GM12878 (cell line): ENCODE measurements around the gene CDC6. TPM values are rescaled to one million over a fixed set of nuclear protein-coding genes. Genes with fewer than 3 reads are reported as not detected.
A peak's percentile ranks its signal among the peaks of the same experiment; 100 is the strongest.

ENCODE experiments used
- ATAC-seq: fragments of 200-7000 bp; cut with Tn5 transposase; 3 replicates; pipeline ENCODE4 v1.9.1; 2020; ENCODE audit warnings: mild to moderate bottlenecking, moderate library complexity
- BruUV-seq: library from RNA; stranded (reverse); fragments of 400-500 nt; replicated peaks from 2 replicates; lab custom pipeline; 2021; lab: Mats Ljungman, UMichigan
- CTCF ChIA-PET: fragments of 300-600 bp; sonication (Branson Sonifier 250); formaldehyde crosslinking; extraction: SDS; loops from one replicate; lab custom pipeline; 2021; ENCODE audit warnings: inconsistent platforms; lab: Yijun Ruan, JAX
- POLR2A ChIA-PET: fragments of 350-600 bp; formaldehyde crosslinking; extraction: SDS; loops from one replicate; lab custom pipeline; 2021; ENCODE audit warnings: inconsistent platforms; lab: Charles Lee
- RAD21 ChIA-PET: fragments of 300-600 bp; sonication (Branson Sonifier 250); formaldehyde crosslinking; loops from one replicate; lab custom pipeline; 2023; ENCODE audit warnings: antibody characterized with exemption; ENCODE audit not compliant: unreplicated experiment; lab: Charles Lee
- SMC1A ChIA-PET: fragments of 300-600 bp; sonication (Branson Sonifier 250); formaldehyde crosslinking; loops from one replicate; lab custom pipeline; 2023; ENCODE audit not compliant: unreplicated experiment, uncharacterized antibody; lab: Charles Lee
- DNase-seq: peaks from one replicate; pipeline ENCODE4 v3.0.0-alpha.2; 2011; ENCODE audit warnings: low read depth, low spot score
- FAIRE-seq: peaks from 3 replicates; lab custom pipeline; 2011; peaks lifted over from hg19 to GRCh38; lab: Jason Lieb, UNC
- H2AFZ ChIP-seq: 2 replicates; pipeline ENCODE4 v1.6.0; 2011; ENCODE audit warnings: low read depth, low read length, control low read depth; ENCODE audit not compliant: control insufficient read depth
- H3K27ac ChIP-seq: 2 replicates; pipeline ENCODE4 v1.5.1; 2011; ENCODE audit warnings: control low read depth; ENCODE audit not compliant: control insufficient read depth, insufficient read depth
- H3K27me3 ChIP-seq, 2 experiments: replicated peaks in 1 of 2; 2 replicates each; pipeline versions ENCODE4 v1.6.0 to v1.6.1; 2011; ENCODE audit warnings: low read length in 1 of 2; ENCODE audit not compliant: control insufficient read depth in 2 of 2, insufficient read depth in 2 of 2
- H3K36me3 ChIP-seq, 2 experiments: 2 replicates each; pipeline ENCODE4 v1.5.1; 2011; ENCODE audit warnings: low read length in 1 of 2; ENCODE audit not compliant: control insufficient read depth in 2 of 2, insufficient read depth in 2 of 2
- H3K4me1 ChIP-seq: 2 replicates; pipeline ENCODE4 v1.6.1; 2011; ENCODE audit warnings: mild to moderate bottlenecking, low read length, moderate library complexity, mixed read lengths; ENCODE audit not compliant: control insufficient read depth, insufficient read depth
- H3K4me2 ChIP-seq: 2 replicates; pipeline ENCODE4 v1.6.0; 2011; ENCODE audit warnings: control low read depth; ENCODE audit not compliant: control insufficient read depth, insufficient read depth
- H3K4me3 ChIP-seq: fragments of 200-600 bp; sonication (generic); 2 replicates; pipeline ENCODE4 v1.5.1; 2016
- H3K79me2 ChIP-seq: 2 replicates; pipeline ENCODE4 v1.6.0; 2011; ENCODE audit warnings: low read length; ENCODE audit not compliant: control insufficient read depth, insufficient read depth
- H3K9ac ChIP-seq: 2 replicates; pipeline ENCODE4 v1.8.0; 2011; ENCODE audit warnings: low read length, control low read depth, mixed read lengths; ENCODE audit not compliant: control insufficient read depth, insufficient read depth
- H3K9me3 ChIP-seq: replicated peaks from 3 replicates; pipeline ENCODE4 v1.5.1; 2011; ENCODE audit warnings: mild to moderate bottlenecking, low read length; ENCODE audit not compliant: control insufficient read depth, insufficient read depth
- H4K20me1 ChIP-seq: 2 replicates; pipeline ENCODE4 v1.6.0; 2011; ENCODE audit not compliant: control insufficient read depth, insufficient read depth
- ATF7 ChIP-seq: fragments of 450-650 bp; IDR thresholded peaks from 2 replicates; pipeline ENCODE4 v1.6.1; 2016; ENCODE audit warnings: low read depth, mild to moderate bottlenecking
- BHLHE40 ChIP-seq, 2 experiments: fragments of 450-650 bp in 1 of 2; IDR thresholded peaks; 2 replicates each; pipeline ENCODE4 v1.6.1; 2011 to 2017; ENCODE audit warnings: low read depth in 2 of 2, borderline replicate concordance in 1 of 2, improper control_type of control experiment in 1 of 2, low read length in 1 of 2, mild to moderate bottlenecking in 1 of 2
- CREM ChIP-seq: IDR thresholded peaks from 2 replicates; pipeline ENCODE4 v1.6.1; 2014; ENCODE audit warnings: antibody characterized with exemption, low read depth
- FOXK2 ChIP-seq: fragments of 450-650 bp; IDR thresholded peaks from 2 replicates; pipeline ENCODE4 v1.6.1; 2017; ENCODE audit warnings: mild to moderate bottlenecking, moderate library complexity
- FOXM1 ChIP-seq: IDR thresholded peaks from 2 replicates; pipeline ENCODE4 v1.6.1; 2012; ENCODE audit warnings: low read depth, mild to moderate bottlenecking, inconsistent platforms, low read length, moderate library complexity
- HCFC1 ChIP-seq: fragments of 150-350 bp; IDR thresholded peaks from 2 replicates; pipeline ENCODE4 v1.6.1; 2014; ENCODE audit warnings: low read length
- HSF1 ChIP-seq: fragments of 150-350 bp; IDR thresholded peaks from 2 replicates; pipeline ENCODE4 v1.6.1; 2014; ENCODE audit warnings: mild to moderate bottlenecking, low read depth, low read length
- NR2F1 ChIP-seq: fragments of 450-650 bp; conservative IDR thresholded peaks from 2 replicates; pipeline ENCODE4 v1.6.1; 2017; ENCODE audit warnings: mild to moderate bottlenecking
- PBX3 ChIP-seq: IDR thresholded peaks from 2 replicates; pipeline ENCODE4 v1.6.1; 2011; ENCODE audit warnings: mild to moderate bottlenecking, low read depth, low read length, moderate library complexity; ENCODE audit not compliant: insufficient replicate concordance
- PML ChIP-seq: IDR thresholded peaks from 2 replicates; pipeline ENCODE4 v1.6.1; 2012; ENCODE audit warnings: low read length, inconsistent platforms
- RAD51 ChIP-seq: fragments of 450-650 bp; IDR thresholded peaks from 2 replicates; pipeline ENCODE4 v1.6.1; 2016; ENCODE audit warnings: moderate library complexity, mild to moderate bottlenecking, inconsistent platforms
- RFX5 ChIP-seq: IDR thresholded peaks from 2 replicates; pipeline ENCODE4 v1.6.1; 2011; ENCODE audit warnings: low read depth, low read length, improper control_type of control experiment
- RUNX3 ChIP-seq: IDR thresholded peaks from 2 replicates; pipeline ENCODE4 v1.6.1; 2012; ENCODE audit warnings: low read length, inconsistent platforms
- SIX5 ChIP-seq: IDR thresholded peaks from 2 replicates; pipeline ENCODE4 v1.6.1; 2011; ENCODE audit warnings: mild to moderate bottlenecking, low read depth, low read length, moderate library complexity; ENCODE audit not compliant: severe bottlenecking
- SMARCA5 ChIP-seq: fragments of 450-650 bp; IDR thresholded peaks from 2 replicates; pipeline ENCODE4 v1.6.1; 2017; ENCODE audit warnings: mild to moderate bottlenecking
- ZBED1 ChIP-seq: IDR thresholded peaks from 2 replicates; pipeline ENCODE4 v1.6.1; 2016; ENCODE audit warnings: borderline replicate concordance
- ZNF687 ChIP-seq: fragments of 450-650 bp; IDR thresholded peaks from 2 replicates; pipeline ENCODE4 v1.6.1; 2017; ENCODE audit warnings: mild to moderate bottlenecking, moderate library complexity
- WGBS: methylation state at CpG from one replicate; pipeline ENCODE4 v1.1.6; 2016; ENCODE audit warnings: low lambda C conversion rate; ENCODE audit not compliant: insufficient replicate concordance, insufficient coverage; ENCODE audit errors: missing lambda C conversion rate; 5-methylcytosine and 5-hydroxymethylcytosine counted together
- in situ Hi-C: fragments of 300-500 bp; cut with MboI; formaldehyde crosslinking; loops from 9 replicates; pipeline ENCODE4 v1.14.3; 2018; ENCODE audit warnings: mixed read lengths
- intact Hi-C: fragments of 100-400 bp; cut with micrococcal nuclease; formaldehyde crosslinking; loops from one replicate; pipeline ENCODE4 v1.14.2; 2022; ENCODE audit not compliant: unreplicated experiment
- polyA plus RNA-seq, 11 experiments: library from polyadenylated mRNA; depleted of rRNA in 4 of 11; unstranded in 6 of 11; stranded (reverse) in 5 of 11; fragments of >200 nt; fragmentation: Nextera tagmentation in 4 of 11; fragmentation: Illumina TruSeq in 1 of 11; extraction: Ambion mirVana in 4 of 11; extraction: Trizol in 1 of 11; gene quantifications; 1 replicate in 1 of 11; 2 replicates in 10 of 11; pipeline versions ENCODE4 v1.2.1 to v1.2.3, GENCODE V29; 2011 to 2016; ENCODE audit warnings: inconsistent platforms in 2 of 11, missing spikeins in 2 of 11, low read depth in 1 of 11
- total RNA-seq, 4 experiments: library from RNA; depleted of rRNA in 3 of 4; stranded (reverse); fragments of >200 nt in 3 of 4; fragmentation: Illumina TruSeq in 1 of 4; extraction: Trizol in 1 of 4; gene quantifications; 2 replicates each; pipeline versions ENCODE4 v1.2.1 to v1.2.3, GENCODE V29; 2013 to 2021

Gene CDC6
- total and polyA plus RNA-seq, 10 of the 15 experiments (the other 5 are each of a cell fraction or from before 2014, with no cell fraction given): 13.3 to 60.9 (median 47.6) TPM

- Histone ChIP-seq H3K4me2 (peak overlapping the region; percentile 53), H3K27me3 (no peaks in the 10 kb centered on the region), H3K4me3 (peak overlapping the region; percentile 70), H3K79me2 (peaks cover 56% of the 10 kb centered on the region), H3K4me1 (peaks cover 54% of the 10 kb centered on the region), H2AFZ (no peak overlapping the region; the same call in 1 of the 2 replicates), H3K27ac (no peak overlapping the region), H3K9me3 (no peaks in the 10 kb centered on the region), H3K9ac (peak overlapping the region; percentile 41; the same call in 1 of the 2 replicates), H3K36me3 (peaks cover 13 to 17% of the 10 kb centered on the region in 2 experiments), H4K20me1 (no peaks in the 10 kb centered on the region; the same call in 1 of the 2 replicates)
- FAIRE-seq: peak; percentile 59
- no TSS peak for BruUV-seq
- ChIA-PET CTCF (interaction anchor here (0.7 to 1.4 kb wide), 10 partner anchors 10 to 228 kb away, joined by 3 to 15 read pairs (median 4); partner anchors contain the start of gene TOP2A), SMC1A (interaction anchor here (0.6 to 1.6 kb wide), 8 partner anchors 12 to 192 kb away, joined by 3 to 9 read pairs (median 4); no protein-coding TSS in a partner anchor), POLR2A (interaction anchor here (0.7 to 1.1 kb wide), 3 partner anchors 17 to 34 kb away, joined by 3 to 6 read pairs (median 4); no protein-coding TSS in a partner anchor), RAD21 (interaction anchor here (0.7 to 1.6 kb wide), 7 partner anchors 14 to 37 kb away, joined by 3 to 12 read pairs (median 4); no protein-coding TSS in a partner anchor)
- WGBS: under 1% methylated on average over 33 of the region's 55 CpGs
- intact Hi-C loops: loop anchor here (1.0 kb wide), 1 partner anchor 11 kb away; no protein-coding TSS in a partner anchor
- peak; percentile 95 for ATAC-seq
- in situ Hi-C loops: no loop called here
- no peak for DNase-seq
- no peak for TF ChIP-seq RFX5
- peak; percentile 57; the same call in 1 of the 2 replicates for TF ChIP-seq SMARCA5
- peak; percentile 17; the same call in 1 of the 2 replicates for TF ChIP-seq RUNX3
- no peak for TF ChIP-seq RAD51
- no peak for TF ChIP-seq SIX5
- peak; percentile 94 for TF ChIP-seq CREM
- TF ChIP-seq ZBED1: no peak
- TF ChIP-seq FOXK2: no peak
- no peak for TF ChIP-seq ATF7
- peak; percentile 2 to 53; a peak in 2 of 4 replicates for TF ChIP-seq BHLHE40 (IDR thresholded peaks at IDR 0.05; ENCODE audit: borderline replicate concordance in 1 of 2, low read depth in 2 of 2, low read length in 1 of 2)
- no peak for TF ChIP-seq PBX3
- TF ChIP-seq NR2F1: peak; percentile 59; the same call in 1 of the 2 replicates
- TF ChIP-seq HCFC1: no peak
- TF ChIP-seq ZNF687: no peak
- no peak for TF ChIP-seq PML
- no peak for TF ChIP-seq FOXM1
- TF ChIP-seq HSF1: no peak
Measured at GRCh38 chr17:40340880-40341807, 53.5 kb downstream of the CDC6 start.
